ENCODE data around the gene XAGE1A.
"Not testable (repeated sequence)": the region's sequence is repeated elsewhere in the genome, so short reads cannot be mapped to it uniquely, and the experiment has no call there.

The XAGE1A gene
- 0 reads per million in 3 donors for total RNA-seq

DNA sequence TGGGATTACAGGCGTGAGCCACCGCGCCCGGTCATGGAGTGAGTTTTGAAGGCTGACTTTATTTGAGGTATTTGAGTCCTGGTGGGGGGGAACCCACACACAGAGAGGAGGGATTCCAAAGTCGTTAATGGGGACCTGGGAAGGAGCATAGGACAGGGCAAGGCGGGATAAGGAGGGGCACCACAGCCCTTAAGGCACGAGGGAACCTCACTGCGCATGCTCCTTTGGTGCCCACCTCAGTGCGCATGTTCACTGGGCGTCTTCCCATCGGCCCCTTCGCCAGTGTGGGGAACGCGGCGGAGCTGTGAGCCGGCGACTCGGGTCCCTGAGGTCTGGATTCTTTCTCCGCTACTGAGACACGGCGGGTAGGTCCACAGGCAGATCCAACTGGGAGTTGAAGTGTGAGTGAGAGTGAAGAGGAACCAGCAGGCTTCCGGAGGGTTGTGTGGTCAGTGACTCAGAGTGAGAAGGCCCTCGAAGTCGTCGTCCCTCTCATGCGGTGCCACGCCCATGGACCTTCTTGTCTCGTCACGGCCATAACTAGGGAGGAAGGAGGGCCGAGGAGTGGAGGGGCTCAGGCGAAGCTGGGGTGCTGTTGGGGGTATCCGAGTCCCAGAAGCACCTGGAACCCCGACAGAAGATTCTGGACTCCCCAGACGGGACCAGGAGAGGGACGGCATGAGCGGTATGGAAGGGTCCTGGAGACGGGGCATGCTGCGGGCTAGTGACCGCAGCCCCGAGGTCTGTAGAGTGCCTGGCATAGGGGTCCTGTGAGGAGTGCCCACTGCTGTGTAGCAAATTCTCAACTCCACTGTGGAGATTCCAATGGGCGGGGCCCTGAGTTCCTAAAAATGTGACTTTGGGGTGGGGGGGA is at the start of gene XAGE1A:
TSS of gene XAGE1A (plus strand) at position 264 of the 874 bp plus-strand sequence. CDS start 1,554 bp downstream, outside the sequence.
- DNase-seq; H3K36me3 ChIP-seq (ENCODE audit: control insufficient read depth, insufficient read depth, low read length); H3K27me3 ChIP-seq (replicated peaks; ENCODE audit: control insufficient read depth, insufficient read depth, low read length, poor library complexity, severe bottlenecking); H3K4me1 ChIP-seq (ENCODE audit: control insufficient read depth, insufficient read depth, low read length, poor library complexity, severe bottlenecking); H3K4me3 ChIP-seq (ENCODE audit: insufficient read depth, low read depth, low read length, poor library complexity, severe bottlenecking); H3K27ac ChIP-seq (ENCODE audit: insufficient read depth, low read length, poor library complexity, severe bottlenecking); H3K9me3 ChIP-seq (ENCODE audit: control insufficient read depth, low read length): not testable (repeated sequence)

DNA sequence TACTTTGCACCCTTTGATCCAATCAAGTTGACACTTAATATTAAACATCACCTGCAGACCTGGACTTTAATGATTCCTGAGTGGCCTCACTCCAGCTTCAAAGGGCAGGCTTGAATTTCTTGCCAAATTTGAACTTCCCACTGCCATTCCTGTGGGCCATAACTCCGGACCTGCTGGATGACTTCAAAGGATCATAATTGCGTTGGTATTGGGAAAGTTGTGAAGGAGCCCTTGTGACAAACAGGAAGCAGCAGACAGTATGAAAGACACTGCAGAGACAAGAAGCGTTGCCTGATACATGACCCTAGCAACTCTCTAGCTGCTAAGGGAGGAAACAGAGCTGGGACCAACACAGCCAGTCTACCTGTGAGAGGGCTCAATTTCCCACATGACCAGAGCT is 43.6 kb upstream of the XAGE1A start:
- H3K27me3 ChIP-seq (replicated peaks; ENCODE audit: control insufficient read depth, insufficient read depth, low read length, poor library complexity, severe bottlenecking); H3K9me3 ChIP-seq (ENCODE audit: control insufficient read depth, low read length); H3K36me3 ChIP-seq (ENCODE audit: control insufficient read depth, insufficient read depth, low read length); H3K27ac ChIP-seq (ENCODE audit: insufficient read depth, low read length, poor library complexity, severe bottlenecking); H3K4me3 ChIP-seq (ENCODE audit: insufficient read depth, low read depth, low read length, poor library complexity, severe bottlenecking); H3K4me1 ChIP-seq (ENCODE audit: control insufficient read depth, insufficient read depth, low read length, poor library complexity, severe bottlenecking); DNase-seq: not testable (repeated sequence)

GRCh38 chrX:52471301-52471700 is 24.3 kb upstream of the XAGE1A start:
- not testable (repeated sequence) for H3K4me3 ChIP-seq (ENCODE audit: insufficient read depth, low read depth, low read length, poor library complexity, severe bottlenecking); DNase-seq; H3K9me3 ChIP-seq (ENCODE audit: control insufficient read depth, low read length); H3K4me1 ChIP-seq (ENCODE audit: control insufficient read depth, insufficient read depth, low read length, poor library complexity, severe bottlenecking); H3K27ac ChIP-seq (ENCODE audit: insufficient read depth, low read length, poor library complexity, severe bottlenecking); H3K36me3 ChIP-seq (ENCODE audit: control insufficient read depth, insufficient read depth, low read length); H3K27me3 ChIP-seq (replicated peaks; ENCODE audit: control insufficient read depth, insufficient read depth, low read length, poor library complexity, severe bottlenecking)

GRCh38 chrX:52496419-52496772 is 788 bp downstream of the XAGE1A start:
- DNase-seq; H3K27me3 ChIP-seq (replicated peaks; ENCODE audit: control insufficient read depth, insufficient read depth, low read length, poor library complexity, severe bottlenecking); H3K36me3 ChIP-seq (ENCODE audit: control insufficient read depth, insufficient read depth, low read length); H3K9me3 ChIP-seq (ENCODE audit: control insufficient read depth, low read length); H3K4me3 ChIP-seq (ENCODE audit: insufficient read depth, low read depth, low read length, poor library complexity, severe bottlenecking); H3K4me1 ChIP-seq (ENCODE audit: control insufficient read depth, insufficient read depth, low read length, poor library complexity, severe bottlenecking); H3K27ac ChIP-seq (ENCODE audit: insufficient read depth, low read length, poor library complexity, severe bottlenecking): not testable (repeated sequence)

DNA sequence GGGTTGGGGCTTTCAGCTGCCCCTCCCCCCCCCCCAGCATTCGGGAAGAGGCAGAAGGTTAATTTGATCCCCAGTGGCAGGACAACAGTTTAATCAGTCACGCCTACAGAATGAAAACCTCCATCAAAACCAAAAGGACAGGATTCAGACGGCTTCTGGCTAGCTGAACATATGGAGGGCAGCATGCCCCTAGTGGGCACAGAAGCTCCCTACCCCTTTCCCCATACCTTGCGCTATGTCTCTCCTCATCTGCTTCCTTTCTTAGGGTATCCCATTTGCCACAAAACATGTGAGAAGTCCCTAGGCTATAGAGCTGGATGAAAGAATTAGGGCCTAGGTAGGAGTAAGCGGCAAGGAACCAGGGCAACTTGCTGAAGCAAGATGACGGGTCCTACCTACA is 5.8 kb downstream of the XAGE1A start:
- H3K36me3 ChIP-seq (ENCODE audit: control insufficient read depth, insufficient read depth, low read length); H3K27ac ChIP-seq (ENCODE audit: insufficient read depth, low read length, poor library complexity, severe bottlenecking); H3K4me1 ChIP-seq (ENCODE audit: control insufficient read depth, insufficient read depth, low read length, poor library complexity, severe bottlenecking); H3K4me3 ChIP-seq (ENCODE audit: insufficient read depth, low read depth, low read length, poor library complexity, severe bottlenecking); H3K9me3 ChIP-seq (ENCODE audit: control insufficient read depth, low read length); DNase-seq; H3K27me3 ChIP-seq (replicated peaks; ENCODE audit: control insufficient read depth, insufficient read depth, low read length, poor library complexity, severe bottlenecking): not testable (repeated sequence)

- no peaks in the 10 kb centered on the region for H3K4me1 ChIP-seq (ENCODE audit: control insufficient read depth, insufficient read depth, low read length, poor library complexity, severe bottlenecking)
- DNase-seq: no peak
- no peaks in the 10 kb centered on the region for H3K9me3 ChIP-seq (ENCODE audit: control insufficient read depth, low read length)
- no peak overlapping the region for H3K27ac ChIP-seq (ENCODE audit: insufficient read depth, low read length, poor library complexity, severe bottlenecking)
- H3K4me3 ChIP-seq (ENCODE audit: insufficient read depth, low read depth, low read length, poor library complexity, severe bottlenecking): no peak overlapping the region
- no peaks in the 10 kb centered on the region for H3K27me3 ChIP-seq (replicated peaks; ENCODE audit: control insufficient read depth, insufficient read depth, low read length, poor library complexity, severe bottlenecking)
- H3K36me3 ChIP-seq (ENCODE audit: control insufficient read depth, insufficient read depth, low read length): no peaks in the 10 kb centered on the region
Measured at GRCh38 chrX:52504551-52504950, 8.9 kb downstream of the XAGE1A start.

DNA sequence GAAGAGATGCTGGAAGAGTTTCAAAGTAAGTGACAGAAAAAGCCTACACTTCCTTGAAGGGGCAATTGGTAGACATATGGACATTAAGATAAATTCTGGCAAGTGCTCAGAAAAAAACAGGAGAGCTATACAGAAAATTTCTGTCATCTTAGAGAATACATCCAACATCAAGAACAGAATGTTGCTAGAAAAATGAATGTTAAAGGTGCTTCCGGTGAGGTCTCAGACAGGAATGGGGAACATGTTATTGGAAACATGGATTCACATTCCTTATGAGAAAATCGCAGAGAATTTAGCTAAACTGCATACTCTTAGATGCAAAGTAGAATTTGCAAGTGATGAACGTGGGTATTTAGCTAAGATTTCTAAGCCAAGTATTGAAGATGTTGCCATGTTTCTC is 11.7 kb downstream of the XAGE1A start:
- Histone ChIP-seq H3K4me3 (ENCODE audit: insufficient read depth, low read depth, low read length, poor library complexity, severe bottlenecking) (no peak overlapping the region), H3K27me3 (replicated peaks; ENCODE audit: control insufficient read depth, insufficient read depth, low read length, poor library complexity, severe bottlenecking) (no peaks in the 10 kb centered on the region), H3K36me3 (ENCODE audit: control insufficient read depth, insufficient read depth, low read length) (no peaks in the 10 kb centered on the region), H3K9me3 (ENCODE audit: control insufficient read depth, low read length) (no peaks in the 10 kb centered on the region), H3K4me1 (ENCODE audit: control insufficient read depth, insufficient read depth, low read length, poor library complexity, severe bottlenecking) (no peaks in the 10 kb centered on the region), H3K27ac (ENCODE audit: insufficient read depth, low read length, poor library complexity, severe bottlenecking) (no peak overlapping the region)
- DNase-seq: no peak

DNA sequence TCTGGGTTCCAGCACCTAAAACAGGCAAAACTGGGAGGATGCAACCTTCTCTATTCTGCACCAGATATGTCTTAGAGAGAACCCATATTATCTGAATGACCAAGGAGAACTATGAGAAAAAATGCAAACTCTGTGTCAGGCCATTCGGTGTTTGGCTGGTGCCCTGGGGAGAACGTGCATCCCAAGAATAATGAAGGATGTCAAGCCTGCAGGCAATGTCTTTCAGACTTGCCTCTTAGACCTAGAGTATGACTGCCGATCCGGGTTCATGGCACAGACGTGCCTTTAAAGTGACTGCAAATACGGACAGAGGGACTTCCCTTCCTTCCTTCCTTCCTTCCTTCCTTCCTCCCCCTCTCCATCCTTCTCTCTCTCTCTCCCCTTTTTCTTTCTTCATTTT is 14.3 kb downstream of the XAGE1A start:
- Histone ChIP-seq H3K4me1 (ENCODE audit: control insufficient read depth, insufficient read depth, low read length, poor library complexity, severe bottlenecking) (no peaks in the 10 kb centered on the region), H3K9me3 (ENCODE audit: control insufficient read depth, low read length) (no peaks in the 10 kb centered on the region), H3K27me3 (replicated peaks; ENCODE audit: control insufficient read depth, insufficient read depth, low read length, poor library complexity, severe bottlenecking) (no peaks in the 10 kb centered on the region), H3K4me3 (ENCODE audit: insufficient read depth, low read depth, low read length, poor library complexity, severe bottlenecking) (no peak overlapping the region), H3K27ac (ENCODE audit: insufficient read depth, low read length, poor library complexity, severe bottlenecking) (no peak overlapping the region), H3K36me3 (ENCODE audit: control insufficient read depth, insufficient read depth, low read length) (no peaks in the 10 kb centered on the region)
- DNase-seq: no peak

DNA sequence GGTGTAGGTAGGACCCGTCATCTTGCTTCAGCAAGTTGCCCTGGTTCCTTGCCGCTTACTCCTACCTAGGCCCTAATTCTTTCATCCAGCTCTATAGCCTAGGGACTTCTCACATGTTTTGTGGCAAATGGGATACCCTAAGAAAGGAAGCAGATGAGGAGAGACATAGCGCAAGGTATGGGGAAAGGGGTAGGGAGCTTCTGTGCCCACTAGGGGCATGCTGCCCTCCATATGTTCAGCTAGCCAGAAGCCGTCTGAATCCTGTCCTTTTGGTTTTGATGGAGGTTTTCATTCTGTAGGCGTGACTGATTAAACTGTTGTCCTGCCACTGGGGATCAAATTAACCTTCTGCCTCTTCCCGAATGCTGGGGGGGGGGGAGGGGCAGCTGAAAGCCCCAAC is 15.5 kb downstream of the XAGE1A start:
- not testable (repeated sequence) for H3K4me1 ChIP-seq (ENCODE audit: control insufficient read depth, insufficient read depth, low read length, poor library complexity, severe bottlenecking); H3K9me3 ChIP-seq (ENCODE audit: control insufficient read depth, low read length); H3K36me3 ChIP-seq (ENCODE audit: control insufficient read depth, insufficient read depth, low read length); H3K4me3 ChIP-seq (ENCODE audit: insufficient read depth, low read depth, low read length, poor library complexity, severe bottlenecking); H3K27ac ChIP-seq (ENCODE audit: insufficient read depth, low read length, poor library complexity, severe bottlenecking); H3K27me3 ChIP-seq (replicated peaks; ENCODE audit: control insufficient read depth, insufficient read depth, low read length, poor library complexity, severe bottlenecking); DNase-seq

DNA sequence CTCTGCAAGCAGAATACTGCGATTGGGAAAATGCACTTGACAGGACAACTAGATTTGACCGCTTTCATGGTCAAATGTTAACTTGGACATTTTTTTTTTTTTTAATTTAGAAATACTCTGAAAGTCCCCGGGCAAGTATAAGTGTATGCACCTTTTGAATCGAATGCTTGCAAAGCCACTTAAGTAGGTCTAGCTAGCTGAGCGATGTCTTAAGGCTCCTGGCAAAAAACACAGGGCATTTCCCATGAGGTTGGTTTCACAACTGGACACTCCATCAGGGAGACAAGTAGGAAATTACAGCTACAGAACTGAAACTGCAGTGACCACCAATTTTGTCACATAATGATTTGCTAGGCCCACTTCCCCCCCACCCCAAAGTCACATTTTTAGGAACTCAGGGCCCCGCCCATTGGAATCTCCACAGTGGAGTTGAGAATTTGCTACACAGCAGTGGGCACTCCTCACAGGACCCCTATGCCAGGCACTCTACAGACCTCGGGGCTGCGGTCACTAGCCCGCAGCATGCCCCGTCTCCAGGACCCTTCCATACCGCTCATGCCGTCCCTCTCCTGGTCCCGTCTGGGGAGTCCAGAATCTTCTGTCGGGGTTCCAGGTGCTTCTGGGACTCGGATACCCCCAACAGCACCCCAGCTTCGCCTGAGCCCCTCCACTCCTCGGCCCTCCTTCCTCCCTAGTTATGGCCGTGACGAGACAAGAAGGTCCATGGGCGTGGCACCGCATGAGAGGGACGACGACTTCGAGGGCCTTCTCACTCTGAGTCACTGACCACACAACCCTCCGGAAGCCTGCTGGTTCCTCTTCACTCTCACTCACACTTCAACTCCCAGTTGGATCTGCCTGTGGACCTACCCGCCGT is 20.7 kb downstream of the XAGE1A start:
- not testable (repeated sequence) for H3K4me3 ChIP-seq (ENCODE audit: insufficient read depth, low read depth, low read length, poor library complexity, severe bottlenecking); H3K27ac ChIP-seq (ENCODE audit: insufficient read depth, low read length, poor library complexity, severe bottlenecking); H3K36me3 ChIP-seq (ENCODE audit: control insufficient read depth, insufficient read depth, low read length); H3K27me3 ChIP-seq (replicated peaks; ENCODE audit: control insufficient read depth, insufficient read depth, low read length, poor library complexity, severe bottlenecking); H3K4me1 ChIP-seq (ENCODE audit: control insufficient read depth, insufficient read depth, low read length, poor library complexity, severe bottlenecking); DNase-seq; H3K9me3 ChIP-seq (ENCODE audit: control insufficient read depth, low read length)
